SK-N-SH (cell line): ENCODE measurements around the gene KTN1. TPM values are rescaled to one million over a fixed set of nuclear protein-coding genes. Genes with fewer than 3 reads are reported as not detected.

Experiments used
- CTCF ChIA-PET: fragments of 300-600, 350-600 bp; formaldehyde crosslinking; extraction: SDS; loops from one replicate; lab custom pipeline; 2021; lab: Yijun Ruan, JAX
- POLR2A ChIA-PET: fragments of 350-600 bp; sonication (Branson Sonifier 250); formaldehyde crosslinking; extraction: SDS; loops from one replicate; lab custom pipeline; 2020; ENCODE audit warnings: antibody characterized with exemption, inconsistent platforms; lab: Yijun Ruan, JAX
- DNase-seq: peaks from one replicate; pipeline ENCODE4 v3.0.0; 2012
- H2AFZ ChIP-seq: fragments of 200-600 bp; sonication (generic); 2 replicates; pipeline ENCODE4 v1.8.1; 2016; ENCODE audit warnings: antibody characterized with exemption, mild to moderate bottlenecking, low read depth
- H3F3A ChIP-seq: fragments of 200-600 bp; sonication (generic); replicated peaks from 2 replicates; pipeline ENCODE3; 2016; ENCODE audit warnings: antibody characterized with exemption, mild to moderate bottlenecking; ENCODE audit not compliant: insufficient read depth
- H3K27ac ChIP-seq, 2 experiments: fragments of 200-500 bp in 1 of 2; fragments of 200-600 bp in 1 of 2; sonication (Bioruptor generic) in 1 of 2; sonication (generic), shearing (Covaris generic) in 1 of 2; 2 replicates each; pipeline versions ENCODE4 v1.5.1 to v1.6.1; 2014 to 2016; ENCODE audit warnings: low read depth in 2 of 2, inconsistent platforms in 1 of 2, low read length in 1 of 2, mild to moderate bottlenecking in 1 of 2, mixed read lengths in 1 of 2
- H3K27me3 ChIP-seq: fragments of 200-600 bp; sonication (generic), shearing (Covaris generic); 2 replicates; pipeline ENCODE4 v1.6.1; 2016; ENCODE audit warnings: mixed run types; ENCODE audit not compliant: insufficient read depth
- H3K36me3 ChIP-seq, 2 experiments: fragments of 200-500 bp in 1 of 2; fragments of 200-600 bp in 1 of 2; sonication (Bioruptor generic) in 1 of 2; sonication (generic) in 1 of 2; replicated peaks in 1 of 2; 2 replicates each; pipeline versions ENCODE3 to v1.5.1; 2014 to 2016; ENCODE audit warnings: low read length in 1 of 2, mild to moderate bottlenecking in 1 of 2; ENCODE audit not compliant: insufficient read depth in 2 of 2, control insufficient read depth in 1 of 2
- H3K4me1 ChIP-seq, 2 experiments: fragments of 200-500 bp in 1 of 2; fragments of 200-600 bp in 1 of 2; sonication (Bioruptor generic) in 1 of 2; sonication (generic), shearing (Covaris generic) in 1 of 2; 2 replicates each; pipeline versions ENCODE4 v1.5.1 to v1.6.1; 2014 to 2016; ENCODE audit warnings: low read depth in 1 of 2, low read length in 1 of 2, mixed run types in 1 of 2; ENCODE audit not compliant: insufficient read depth in 2 of 2, control insufficient read depth in 1 of 2
- H3K4me2 ChIP-seq: fragments of 200-600 bp; sonication (generic), shearing (Covaris generic); 2 replicates; pipeline ENCODE4 v1.6.1; 2017; ENCODE audit warnings: mixed run types
- H3K4me3 ChIP-seq, 2 experiments: fragments of 200-500 bp in 1 of 2; fragments of 200-600 bp in 1 of 2; sonication (Bioruptor generic) in 1 of 2; sonication (generic), shearing (Covaris generic) in 1 of 2; 2 replicates each; pipeline versions ENCODE4 v1.5.1 to v1.8.1; 2014 to 2016; ENCODE audit warnings: low read depth in 2 of 2, inconsistent platforms in 1 of 2, low read length in 1 of 2, mild to moderate bottlenecking in 1 of 2, mixed read lengths in 1 of 2, moderate library complexity in 1 of 2
- H3K79me2 ChIP-seq: fragments of 200-600 bp; sonication (generic); 2 replicates; pipeline ENCODE4 v1.8.1; 2017; ENCODE audit warnings: mild to moderate bottlenecking; ENCODE audit not compliant: insufficient read depth
- H3K9ac ChIP-seq: fragments of 200-600 bp; sonication (generic); 2 replicates; pipeline ENCODE4 v1.6.1; 2017; ENCODE audit warnings: mixed run types
- H3K9me2 ChIP-seq: fragments of 200-600 bp; sonication (generic); 2 replicates; pipeline ENCODE4 v1.6.1; 2017; ENCODE audit warnings: mixed run types
- H3K9me3 ChIP-seq: fragments of 200-600 bp; sonication (generic); 2 replicates; pipeline ENCODE4 v1.6.1; 2017; ENCODE audit warnings: mixed run types, mild to moderate bottlenecking, moderate library complexity
- H4K20me1 ChIP-seq: fragments of 200-600 bp; sonication (generic); 2 replicates; pipeline ENCODE4 v1.6.1; 2017; ENCODE audit warnings: mild to moderate bottlenecking, mixed run types; ENCODE audit not compliant: insufficient read depth
- CHD2 ChIP-seq: fragments of 150-350 bp; IDR thresholded peaks from 2 replicates; pipeline ENCODE4 v1.6.1; 2018; ENCODE audit warnings: low read length; ENCODE audit not compliant: partially characterized antibody
- CTCF ChIP-seq: fragments of 200-600 bp; sonication (generic); IDR thresholded peaks from 2 replicates; pipeline ENCODE4 v1.6.1; 2017; ENCODE audit warnings: antibody characterized with exemption, mild to moderate bottlenecking, moderate library complexity
- EP300 ChIP-seq, 2 experiments: IDR thresholded peaks; 2 replicates each; pipeline versions ENCODE4 v1.4.0 to v1.6.1; 2012; ENCODE audit warnings: borderline replicate concordance in 1 of 2, low read depth in 1 of 2, low read length in 1 of 2
- FOXJ3 ChIP-seq: sonication (generic); formaldehyde crosslinking; IDR thresholded peaks from 2 replicates; pipeline ENCODE4 v1.5.1; 2020; ENCODE audit warnings: mild to moderate bottlenecking, missing genetic modification reagents
- GABPA ChIP-seq: IDR thresholded peaks from 2 replicates; pipeline ENCODE4 v1.4.0; 2012; ENCODE audit warnings: low read depth, mild to moderate bottlenecking
- GATA2 ChIP-seq: sonication (generic); formaldehyde crosslinking; IDR thresholded peaks from 2 replicates; pipeline ENCODE4 v1.5.0; 2020; ENCODE audit warnings: mild to moderate bottlenecking, missing genetic modification reagents
- NRF1 ChIP-seq: IDR thresholded peaks from 2 replicates; pipeline ENCODE4 v1.6.1; 2012; ENCODE audit warnings: low read depth, mild to moderate bottlenecking, low read length
- POLR2AphosphoS5 ChIP-seq: IDR thresholded peaks from 2 replicates; pipeline ENCODE4 v1.6.1; 2012; ENCODE audit warnings: low read depth, low read length
- TCF12 ChIP-seq: IDR thresholded peaks from 2 replicates; pipeline ENCODE4 v1.4.0; 2012
- USF1 ChIP-seq: IDR thresholded peaks from 2 replicates; pipeline ENCODE4 v1.4.0; 2012; ENCODE audit warnings: low read depth, borderline replicate concordance
- WGBS: methylation state at CpG from one replicate; pipeline ENCODE4 v1.1.6; 2017; ENCODE audit warnings: low lambda C conversion rate; 5-methylcytosine and 5-hydroxymethylcytosine counted together
- polyA plus RNA-seq, 3 experiments: library from polyadenylated mRNA; depleted of rRNA; stranded (reverse); fragments of >200 nt; gene quantifications; 2 replicates each; pipeline ENCODE4 v1.2.3, GENCODE V29; 2012

Gene KTN1
- polyA plus RNA-seq, 1 of the 3 experiments (the other 2 are of a cell fraction): 39.5 TPM

GRCh38 chr14:55545779-55546178 is 34.2 kb upstream of the KTN1 start:
- TF ChIP-seq CTCF (no peak), CHD2 (no peak), TCF12 (no peak)
- TF ChIP-seq, all 33 proteins: peak for 0
- H3K79me2 ChIP-seq: no peaks in the 10 kb centered on the region
- no peak overlapping the region for H2AFZ ChIP-seq
- ChIA-PET POLR2A (no interaction called here), CTCF (interaction anchor here (1.2 kb wide), 1 partner anchor 10 kb away, joined by 4 read pairs; no protein-coding TSS in a partner anchor)
- H3K9me3 ChIP-seq: no peaks in the 10 kb centered on the region; the same call in 1 of the 2 replicates
- H4K20me1 ChIP-seq: no peaks in the 10 kb centered on the region
- no peaks in the 10 kb centered on the region for H3F3A ChIP-seq
- H3K9ac ChIP-seq: no peak overlapping the region
- H3K4me2 ChIP-seq: no peak overlapping the region
- H3K4me1 ChIP-seq: peaks cover 6 to 8% of the 10 kb centered on the region in 2 experiments
- H3K36me3 ChIP-seq: no peaks in the 10 kb centered on the region
- no peak overlapping the region for H3K4me3 ChIP-seq
- no peak for DNase-seq
- WGBS: 13% methylated on average over 1 of the region's 1 CpG
- H3K27ac ChIP-seq: no peak overlapping the region
- no peaks in the 10 kb centered on the region for H3K27me3 ChIP-seq
- no peaks in the 10 kb centered on the region for H3K9me2 ChIP-seq

GRCh38 chr14:55546212-55546874 is 33.7 kb upstream of the KTN1 start:
- Histone ChIP-seq H2AFZ (no peak overlapping the region), H3K9me3 (no peaks in the 10 kb centered on the region; the same call in 1 of the 2 replicates), H3K27me3 (no peaks in the 10 kb centered on the region), H3F3A (no peaks in the 10 kb centered on the region), H3K4me3 (no peak overlapping the region), H3K36me3 (no peaks in the 10 kb centered on the region), H3K79me2 (no peaks in the 10 kb centered on the region), H3K9ac (no peak overlapping the region), H4K20me1 (no peaks in the 10 kb centered on the region), H3K9me2 (no peaks in the 10 kb centered on the region), H3K27ac (no peak overlapping the region), H3K4me2 (no peak overlapping the region), H3K4me1 (peaks cover 5 to 8% of the 10 kb centered on the region in 2 experiments)
- ChIA-PET POLR2A (no interaction called here), CTCF (interaction anchor here (0.9 to 1.0 kb wide), 4 partner anchors 26 to 100 kb away, joined by 3 to 4 read pairs (median 3); no protein-coding TSS in a partner anchor)
- WGBS: 95% methylated on average over 3 of the region's 3 CpGs
- TF ChIP-seq GATA2 (no peak), POLR2AphosphoS5 (no peak), GABPA (no peak), NRF1 (no peak), USF1 (no peak), FOXJ3 (CRISPR knock-in tag) (no peak), EP300 (IDR thresholded peaks at IDR 0.05; ENCODE audit: borderline replicate concordance in 1 of 2, low read depth in 1 of 2, low read length in 1 of 2) (no peak)
- no peak for DNase-seq
